ENCODE results near the gene FBXW11. TPM values are rescaled to one million over a fixed set of nuclear protein-coding genes. Genes with fewer than 3 reads are reported as not detected.

Gene FBXW11
- total and polyA plus RNA-seq, 2 of the 13 experiments (the other 11 are each of a cell fraction or from before 2014, with no cell fraction given), result 31.7 to 53.6 TPM

GRCh38 chr5:172003746-172004145, 2.7 kb downstream of the FBXW11 start:
- FAIRE-seq, result no peak
- Histone ChIP-seq H4K20me1 (ENCODE audit: insufficient read depth, low read length) (peaks cover 26% of the 10 kb centered on the region), H2AFZ (ENCODE audit: low read length) (no peak overlapping the region), H3K4me3 (replicated peaks in 1 of 3; ENCODE audit: insufficient read depth in 1 of 3, low read depth in 2 of 3, low read length in 3 of 3) (no peak overlapping the region), H3K9me3 (ENCODE audit: low read length) (no peaks in the 10 kb centered on the region), H3K9ac (ENCODE audit: insufficient read depth, low read depth, low read length) (no peak overlapping the region), H3K27ac (ENCODE audit: extremely low read length, insufficient read depth, low read length) (no peak overlapping the region), H3K36me3 (replicated peaks in 1 of 2; ENCODE audit: control insufficient read depth in 1 of 2, insufficient read depth in 2 of 2, low read length in 2 of 2) (no peaks in the 10 kb centered on the region), H3K4me1 (ENCODE audit: insufficient read depth, low read length) (peaks cover 39% of the 10 kb centered on the region), H3K4me2 (ENCODE audit: low read depth, low read length) (0 out of 2 replicates have a peak overlapping the region, but pooled peaks have one; percentile 90), H3K27me3 (ENCODE audit: control insufficient read depth in 1 of 2, insufficient read depth in 2 of 2, low read length in 2 of 2) (peaks cover 0 to 4% of the 10 kb centered on the region in 2 experiments; a peak in 1 of 5 replicates), H3K79me2 (ENCODE audit: insufficient read depth, low read length) (peaks cover 75% of the 10 kb centered on the region)
- intact Hi-C loops (cut with micrococcal nuclease; ENCODE audit: unreplicated experiment) (no loop called here), in situ Hi-C loops (cut with HindIII; ENCODE audit: extremely low pct_ligation_motif_present, low pct_unique_long_range_greater_than_20kb) (no loop called here)
- no peak for ATAC-seq
- ChIA-PET CTCF (ENCODE audit: low intra/inter-chr PET ratio, low total read pairs) (no interaction called here), POLR2A (no interaction called here)
- no peak for DNase-seq (ENCODE audit: low spot score)
- WGBS (ENCODE audit: low lambda C conversion rate), result 85% methylated on average over 1 of the region's 1 CpG
- TF ChIP-seq, protein P1, sequence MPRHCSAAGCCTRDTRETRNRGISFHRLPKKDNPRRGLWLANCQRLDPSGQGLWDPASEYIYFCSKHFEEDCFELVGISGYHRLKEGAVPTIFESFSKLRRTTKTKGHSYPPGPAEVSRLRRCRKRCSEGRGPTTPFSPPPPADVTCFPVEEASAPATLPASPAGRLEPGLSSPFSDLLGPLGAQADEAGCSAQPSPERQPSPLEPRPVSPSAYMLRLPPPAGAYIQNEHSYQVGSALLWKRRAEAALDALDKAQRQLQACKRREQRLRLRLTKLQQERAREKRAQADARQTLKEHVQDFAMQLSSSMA (CRISPR knock-in tag; IDR thresholded peaks at IDR 0.05), result no peak
- TF ChIP-seq KDM2A (CRISPR knock-in tag; IDR thresholded peaks at IDR 0.05; ENCODE audit: borderline replicate concordance, low read depth) (no peak), MAFG (CRISPR knock-in tag; IDR thresholded peaks at IDR 0.05) (no peak)
- TF ChIP-seq, protein P2, sequence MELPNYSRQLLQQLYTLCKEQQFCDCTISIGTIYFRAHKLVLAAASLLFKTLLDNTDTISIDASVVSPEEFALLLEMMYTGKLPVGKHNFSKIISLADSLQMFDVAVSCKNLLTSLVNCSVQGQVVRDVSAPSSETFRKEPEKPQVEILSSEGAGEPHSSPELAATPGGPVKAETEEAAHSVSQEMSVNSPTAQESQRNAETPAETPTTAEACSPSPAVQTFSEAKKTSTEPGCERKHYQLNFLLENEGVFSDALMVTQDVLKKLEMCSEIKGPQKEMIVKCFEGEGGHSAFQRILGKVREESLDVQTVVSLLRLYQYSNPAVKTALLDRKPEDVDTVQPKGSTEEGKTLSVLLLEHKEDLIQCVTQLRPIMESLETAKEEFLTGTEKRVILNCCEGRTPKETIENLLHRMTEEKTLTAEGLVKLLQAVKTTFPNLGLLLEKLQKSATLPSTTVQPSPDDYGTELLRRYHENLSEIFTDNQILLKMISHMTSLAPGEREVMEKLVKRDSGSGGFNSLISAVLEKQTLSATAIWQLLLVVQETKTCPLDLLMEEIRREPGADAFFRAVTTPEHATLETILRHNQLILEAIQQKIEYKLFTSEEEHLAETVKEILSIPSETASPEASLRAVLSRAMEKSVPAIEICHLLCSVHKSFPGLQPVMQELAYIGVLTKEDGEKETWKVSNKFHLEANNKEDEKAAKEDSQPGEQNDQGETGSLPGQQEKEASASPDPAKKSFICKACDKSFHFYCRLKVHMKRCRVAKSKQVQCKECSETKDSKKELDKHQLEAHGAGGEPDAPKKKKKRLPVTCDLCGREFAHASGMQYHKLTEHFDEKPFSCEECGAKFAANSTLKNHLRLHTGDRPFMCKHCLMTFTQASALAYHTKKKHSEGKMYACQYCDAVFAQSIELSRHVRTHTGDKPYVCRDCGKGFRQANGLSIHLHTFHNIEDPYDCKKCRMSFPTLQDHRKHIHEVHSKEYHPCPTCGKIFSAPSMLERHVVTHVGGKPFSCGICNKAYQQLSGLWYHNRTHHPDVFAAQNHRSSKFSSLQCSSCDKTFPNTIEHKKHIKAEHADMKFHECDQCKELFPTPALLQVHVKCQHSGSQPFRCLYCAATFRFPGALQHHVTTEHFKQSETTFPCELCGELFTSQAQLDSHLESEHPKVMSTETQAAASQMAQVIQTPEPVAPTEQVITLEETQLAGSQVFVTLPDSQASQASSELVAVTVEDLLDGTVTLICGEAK (IDR thresholded peaks at IDR 0.05), result no peak
- TF ChIP-seq, protein P2 (CRISPR knock-in tag; IDR thresholded peaks at IDR 0.05), result no peak
- BruUV-seq (replicated peaks), result no TSS peak

All from HepG2 (cell line).